Hematopoietic multipotent progenitor cell treated with erythropoietin and hydrocortisone succinate and interleukin-3 and kit ligand, for 17 days (in vitro differentiated cells): ENCODE measurements around the gene OR14K1.
"Not testable (repeated sequence)": the region's sequence is repeated elsewhere in the genome, so short reads cannot be mapped to it uniquely, and the experiment has no call there.

Source experiments
- DNase-seq: peaks from one replicate; pipeline ENCODE4 v3.0.0-alpha.2; 2015; ENCODE audit warnings: low spot score

OR14K1 gene, protein sequence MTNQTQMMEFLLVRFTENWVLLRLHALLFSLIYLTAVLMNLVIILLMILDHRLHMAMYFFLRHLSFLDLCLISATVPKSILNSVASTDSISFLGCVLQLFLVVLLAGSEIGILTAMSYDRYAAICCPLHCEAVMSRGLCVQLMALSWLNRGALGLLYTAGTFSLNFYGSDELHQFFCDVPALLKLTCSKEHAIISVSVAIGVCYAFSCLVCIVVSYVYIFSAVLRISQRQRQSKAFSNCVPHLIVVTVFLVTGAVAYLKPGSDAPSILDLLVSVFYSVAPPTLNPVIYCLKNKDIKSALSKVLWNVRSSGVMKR

DNA sequence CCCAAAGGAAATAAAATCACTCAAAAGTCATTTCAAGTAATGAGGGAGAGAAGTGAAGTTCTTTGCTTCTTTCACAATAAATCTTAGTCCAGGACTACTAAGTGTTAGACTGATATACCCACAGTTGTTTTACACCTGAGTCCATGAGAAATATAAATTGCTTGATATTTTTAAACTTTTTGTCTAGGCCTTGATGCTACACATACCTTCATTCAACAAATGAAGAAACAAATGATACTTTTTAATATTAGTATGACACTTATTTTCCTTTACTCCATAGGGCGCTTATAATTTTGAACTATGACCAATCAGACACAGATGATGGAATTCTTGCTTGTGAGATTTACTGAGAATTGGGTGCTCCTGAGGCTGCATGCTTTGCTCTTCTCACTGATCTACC, at the start of gene OR14K1:
OR14K1 (plus strand) TSS at position 301 of the 400 bp plus-strand sequence; CDS start at position 301, 0 bp downstream.
- DNase-seq: no peak

DNA sequence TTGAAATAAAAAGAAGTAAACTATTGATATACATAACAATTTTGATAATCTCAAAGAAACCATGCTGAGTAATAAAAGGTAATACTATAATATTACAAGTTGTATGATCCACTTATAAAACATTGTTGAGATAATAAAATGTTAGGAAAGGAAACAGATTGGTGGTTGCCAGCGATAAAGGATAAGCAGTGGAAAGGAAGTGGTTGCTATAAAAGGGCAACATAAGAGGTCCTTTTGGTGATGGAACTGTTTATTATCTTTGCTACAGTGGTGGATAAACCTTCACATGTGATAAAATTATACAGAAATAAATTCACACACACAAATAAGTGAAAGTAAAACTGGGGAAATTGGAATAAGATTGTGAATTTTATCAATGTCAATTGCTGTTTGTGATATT, 37.1 kb upstream of the OR14K1 start:
- no peak for DNase-seq

DNA sequence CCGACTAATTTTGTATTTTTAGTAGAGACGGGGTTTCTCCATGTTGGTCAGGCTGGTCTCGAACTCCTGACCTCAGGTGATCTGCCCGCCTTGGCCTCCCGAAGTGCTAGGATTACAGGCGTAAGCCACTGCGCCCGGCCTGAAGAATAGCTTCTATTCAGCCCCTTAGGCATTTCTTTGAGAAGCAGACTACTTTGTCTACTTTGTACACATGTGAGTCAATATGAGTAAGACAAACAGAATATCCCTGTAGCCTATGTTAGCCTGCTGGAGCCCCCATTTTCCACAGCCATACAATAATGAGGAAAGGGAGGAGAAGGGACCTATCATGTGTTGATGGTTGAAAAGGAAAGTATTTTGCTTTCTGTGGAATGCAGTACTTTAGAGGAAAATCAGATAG, 27.7 kb upstream of the OR14K1 start:
- DNase-seq: not testable (repeated sequence)

DNA sequence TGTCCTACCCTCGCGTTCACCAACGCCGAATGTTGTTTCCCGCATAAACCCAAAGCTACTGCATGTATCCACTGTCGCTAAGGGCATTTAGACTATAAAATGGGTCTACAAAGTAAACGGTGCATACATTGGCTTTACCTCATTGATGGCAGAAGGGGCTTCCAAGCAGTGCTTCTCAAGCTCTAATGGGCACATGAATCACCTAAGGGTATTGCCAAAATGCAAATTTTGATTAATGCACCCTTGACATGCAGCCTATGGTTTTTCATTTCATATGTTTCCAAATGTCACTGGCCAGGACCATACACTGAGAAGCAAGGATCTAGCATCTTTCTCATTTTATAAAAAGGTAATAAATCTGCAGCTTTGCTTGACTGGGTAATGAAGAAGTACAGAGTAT, 24.7 kb upstream of the OR14K1 start:
- DNase-seq: no peak

DNA sequence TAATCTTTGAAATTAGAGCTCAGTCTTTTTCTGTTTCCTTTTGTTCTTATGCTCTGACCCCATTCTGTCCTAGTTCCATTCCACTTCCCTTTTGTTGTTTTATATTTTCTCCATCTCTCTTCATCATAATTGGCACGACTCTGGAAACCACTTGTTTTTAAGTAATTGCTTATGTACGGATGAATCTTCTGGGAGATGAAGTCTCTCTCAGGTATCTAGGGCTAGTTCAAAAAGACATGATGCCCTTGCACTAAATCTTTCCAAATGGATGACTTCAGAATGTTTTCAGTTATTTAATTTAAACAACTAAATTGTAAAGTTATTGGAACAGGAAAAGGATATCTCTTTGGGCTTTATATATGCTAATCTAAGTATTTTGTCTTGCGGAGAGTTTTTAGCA, 21.9 kb upstream of the OR14K1 start, which contains the start of gene OR6F1:
OR6F1 (minus strand) TSS at position 101 of the 400 bp plus-strand sequence. CDS start 3,891 bp downstream, outside the sequence.
- no peak for DNase-seq

DNA sequence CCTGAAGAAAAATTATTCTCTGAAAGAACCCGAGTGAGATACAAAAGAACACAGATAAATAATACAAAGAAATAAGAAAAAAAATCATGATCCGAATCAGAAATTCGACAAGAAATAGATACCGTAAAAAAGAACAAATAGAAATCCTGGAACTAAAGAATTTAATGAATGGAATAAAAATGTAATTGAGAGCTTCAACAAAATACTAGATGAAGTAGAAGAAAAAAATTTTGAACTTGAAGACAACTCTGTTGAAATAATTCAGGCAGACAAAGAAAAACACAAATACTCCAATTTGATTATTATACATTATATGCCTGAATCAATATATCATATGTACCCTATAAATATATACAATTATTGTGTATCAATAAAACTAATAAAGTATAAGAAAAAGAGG, 17.2 kb upstream of the OR14K1 start:
- no peak for DNase-seq

DNA sequence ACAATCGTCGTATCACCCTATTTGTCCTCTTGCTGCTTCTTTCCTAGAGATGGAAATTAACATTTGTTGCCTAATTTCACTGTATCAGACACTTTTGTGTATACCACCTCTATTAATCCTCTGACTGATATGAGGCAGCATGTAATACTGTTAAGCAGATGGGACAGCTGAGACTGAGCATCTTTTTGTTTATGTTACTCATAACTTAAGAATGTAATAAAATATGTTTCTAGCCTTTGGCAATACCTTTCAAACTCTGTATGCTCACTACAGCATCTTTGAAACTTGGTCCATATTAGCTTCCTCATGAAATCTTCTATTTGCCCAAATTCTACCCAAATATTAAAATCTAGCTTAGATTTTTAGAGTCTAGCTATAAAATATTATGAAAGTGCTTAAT, 2.3 kb downstream of the OR14K1 start:
- no peak for DNase-seq

DNA sequence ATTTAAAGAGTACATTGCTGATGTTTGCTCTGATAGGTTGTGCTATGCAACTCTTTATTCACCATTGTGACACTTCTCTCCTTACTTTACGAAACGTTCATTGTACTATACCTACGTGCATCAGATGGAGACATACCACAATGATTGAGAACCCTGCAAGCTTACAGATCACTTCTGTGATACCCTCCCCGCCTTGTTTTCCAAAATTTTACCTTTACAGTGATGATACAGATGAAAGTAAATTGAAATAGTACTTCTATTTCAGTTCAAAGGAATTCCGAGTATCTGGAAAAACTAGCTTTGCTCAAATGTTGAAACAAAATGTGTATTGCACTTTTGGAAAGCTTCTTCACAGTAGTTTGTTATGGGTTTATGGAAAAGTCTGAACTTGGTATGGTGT, 3.3 kb downstream of the OR14K1 start:
- DNase-seq: no peak

DNA sequence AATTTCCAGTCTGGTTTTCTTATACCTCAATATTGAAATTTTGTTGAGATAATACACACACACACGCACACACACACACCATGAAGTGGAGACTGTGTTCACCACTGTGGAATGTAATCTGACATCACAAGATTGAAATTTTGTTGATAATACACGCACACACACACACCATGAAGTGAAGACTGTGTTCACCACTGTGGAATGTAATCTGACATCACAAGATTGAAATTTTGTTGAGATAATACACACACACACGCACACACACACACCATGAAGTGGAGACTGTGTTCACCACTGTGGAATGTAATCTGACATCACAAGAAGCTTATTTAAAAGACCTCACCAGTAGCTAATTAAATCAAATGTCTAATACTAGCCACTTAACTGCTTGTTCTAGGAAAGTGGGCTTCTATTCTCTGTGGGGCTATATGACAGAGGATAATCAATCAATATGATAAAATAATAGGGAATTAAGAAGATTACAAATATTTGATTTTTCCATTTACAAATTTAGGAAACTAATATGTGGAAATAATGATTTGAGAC, 3.9 kb downstream of the OR14K1 start:
- not testable (repeated sequence) for DNase-seq

DNA sequence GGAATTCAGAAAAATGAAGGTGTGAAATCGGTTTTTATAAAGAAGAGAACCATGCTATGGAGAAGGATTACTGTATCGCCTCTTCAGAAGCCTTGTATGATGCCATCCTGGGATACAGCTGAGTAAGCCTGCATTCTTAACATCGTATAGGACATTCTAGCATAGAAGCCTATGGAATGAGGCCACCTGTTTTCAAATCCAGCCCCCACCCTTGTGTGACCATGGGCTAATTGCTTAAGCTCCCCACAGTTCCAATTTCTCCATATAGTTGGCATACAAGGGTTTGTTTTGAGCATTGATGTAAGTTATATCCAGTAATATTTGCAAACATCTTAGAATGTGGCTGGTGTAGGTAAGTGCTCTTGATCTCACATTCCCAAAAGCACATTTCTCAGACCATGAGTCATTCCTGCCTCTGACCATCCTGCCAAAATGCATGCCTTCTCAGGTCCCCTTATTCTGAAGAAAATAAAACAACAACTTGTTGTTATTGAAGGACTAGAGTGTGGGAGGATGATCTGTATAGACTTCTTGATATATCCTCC, 8.0 kb downstream of the OR14K1 start:
- DNase-seq: no peak

DNA sequence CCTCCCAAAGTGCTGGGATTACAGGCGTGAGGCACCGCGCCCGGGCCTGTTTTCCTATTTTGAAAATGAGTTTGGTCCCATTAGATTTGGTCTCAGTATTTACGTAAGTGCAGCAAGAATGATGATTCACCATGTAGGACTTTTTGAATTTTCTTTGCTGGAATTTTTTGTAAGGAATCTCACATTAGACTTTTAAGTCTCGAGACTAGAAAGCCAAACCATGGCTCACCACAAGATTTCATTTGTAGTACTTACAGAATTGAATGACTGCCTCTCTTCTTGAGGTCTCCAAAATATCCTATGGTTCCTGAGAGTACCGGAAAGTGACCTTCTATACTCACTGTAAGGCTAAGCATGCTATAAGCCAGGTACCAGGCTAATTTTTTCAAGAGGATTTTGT, 9.2 kb downstream of the OR14K1 start:
- DNase-seq: no peak

DNA sequence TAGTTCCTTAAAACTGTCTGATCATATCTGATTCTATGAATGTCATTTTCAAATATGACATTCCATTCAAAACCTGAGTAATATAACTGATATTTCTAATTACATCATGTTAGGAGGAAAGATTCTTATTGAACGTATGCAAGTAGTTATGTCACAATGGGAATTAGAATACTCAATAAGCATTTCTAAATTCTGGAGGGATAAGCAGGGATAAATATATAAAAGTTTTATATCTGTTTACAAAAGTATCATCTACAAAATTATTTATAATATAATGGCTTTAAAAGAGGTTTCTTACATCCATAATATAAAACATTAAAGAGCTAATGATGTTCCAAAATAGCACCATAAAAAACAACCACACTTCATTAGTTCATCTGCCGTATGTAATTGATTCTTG, 9.6 kb downstream of the OR14K1 start, which contains the start of gene OR14A2:
OR14A2 (minus strand) TSS at position 101 of the 400 bp plus-strand sequence.
- DNase-seq: no peak

DNA sequence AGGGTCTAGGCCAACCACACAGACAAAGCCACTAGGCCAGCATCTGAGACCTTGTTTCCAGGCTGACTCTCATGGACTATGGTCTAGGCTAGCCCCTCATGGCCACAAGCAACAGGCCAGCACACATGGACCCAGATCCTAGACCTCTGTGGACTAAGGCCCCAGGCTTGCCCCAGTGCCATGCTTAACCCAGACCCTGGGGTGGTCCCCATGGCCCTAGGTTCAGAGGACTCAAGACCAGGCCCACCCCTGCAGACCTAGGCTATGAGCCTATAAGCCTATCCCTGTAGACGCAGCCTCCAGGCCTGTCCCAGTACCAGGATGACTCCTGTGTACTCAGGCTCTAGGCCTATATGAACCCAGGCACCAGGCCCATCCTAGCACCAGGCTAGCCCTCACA, 11.5 kb downstream of the OR14K1 start:
- DNase-seq: no peak

DNA sequence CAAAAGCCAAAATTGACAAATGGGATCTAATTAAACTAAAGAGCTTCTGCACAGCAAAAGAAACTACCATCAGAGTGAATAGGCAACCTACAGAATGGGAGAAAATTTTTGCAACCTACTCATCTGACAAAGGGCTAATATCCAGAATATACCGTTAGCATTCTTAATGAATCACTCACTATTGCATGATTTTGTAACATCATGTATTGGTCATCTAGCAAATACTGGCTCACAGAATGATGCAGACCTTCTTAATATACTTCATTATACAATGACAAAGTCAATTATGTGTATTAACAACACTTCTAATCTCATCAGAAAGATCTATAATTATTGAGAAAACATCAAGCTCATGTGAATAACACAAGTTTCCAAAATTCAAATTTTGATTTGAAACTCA, 15.9 kb downstream of the OR14K1 start:
- DNase-seq: not testable (repeated sequence)

DNA sequence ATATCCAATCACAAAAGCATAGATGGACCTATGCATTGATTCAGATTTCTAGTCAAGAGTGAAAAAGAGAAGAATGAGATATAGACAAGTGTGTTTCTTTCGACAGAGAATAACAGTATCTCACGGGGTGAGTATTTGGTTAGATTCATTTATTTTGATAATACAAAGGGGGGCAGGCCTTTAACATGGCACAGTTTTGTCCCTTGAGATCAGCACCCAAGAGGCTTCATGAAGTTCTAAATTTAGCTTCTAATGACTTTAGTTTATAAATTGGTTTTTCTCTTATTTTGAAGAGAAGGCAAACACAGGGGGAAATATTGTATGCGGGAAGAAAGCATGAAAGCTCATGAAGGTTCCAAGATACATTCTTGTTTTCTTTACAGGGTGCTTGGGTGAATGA, 22.0 kb downstream of the OR14K1 start, which contains the start of gene OR1C1:
OR1C1 (minus strand) TSS at position 101 of the 400 bp plus-strand sequence. CDS start 2,150 bp downstream, outside the sequence.
- no peak for DNase-seq

DNA sequence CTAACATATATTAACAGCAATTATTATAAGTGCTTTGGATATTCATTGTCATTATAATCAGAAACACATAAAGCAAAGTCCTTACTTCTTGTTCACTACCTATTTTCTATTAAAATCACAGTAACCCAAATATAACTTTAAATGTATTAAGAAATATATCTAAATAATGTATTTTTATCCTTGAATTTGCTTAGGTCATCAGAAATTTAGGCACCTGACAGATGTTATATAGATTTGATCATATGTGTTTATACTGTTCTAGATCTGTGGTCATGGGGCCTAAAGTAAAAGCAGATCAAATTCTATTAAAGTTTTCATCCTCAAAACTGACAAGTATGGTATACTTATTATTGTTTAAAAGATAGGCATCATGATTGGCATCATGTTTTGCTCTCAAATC, 31.2 kb downstream of the OR14K1 start:
- DNase-seq: no peak
